NAMALWA (cell line): ENCODE results near the gene ZDHHC14.
A peak's percentile ranks its signal among the peaks of the same experiment; 100 is the strongest.
"Not testable (repeated sequence)": the region's sequence is repeated elsewhere in the genome, so short reads cannot be mapped to it uniquely, and the experiment has no call there.

Experiments used
- DNase-seq: peaks from one replicate; pipeline ENCODE4 v3.0.0-alpha.2; 2015; ENCODE audit warnings: low spot score

ZDHHC14 gene

DNA sequence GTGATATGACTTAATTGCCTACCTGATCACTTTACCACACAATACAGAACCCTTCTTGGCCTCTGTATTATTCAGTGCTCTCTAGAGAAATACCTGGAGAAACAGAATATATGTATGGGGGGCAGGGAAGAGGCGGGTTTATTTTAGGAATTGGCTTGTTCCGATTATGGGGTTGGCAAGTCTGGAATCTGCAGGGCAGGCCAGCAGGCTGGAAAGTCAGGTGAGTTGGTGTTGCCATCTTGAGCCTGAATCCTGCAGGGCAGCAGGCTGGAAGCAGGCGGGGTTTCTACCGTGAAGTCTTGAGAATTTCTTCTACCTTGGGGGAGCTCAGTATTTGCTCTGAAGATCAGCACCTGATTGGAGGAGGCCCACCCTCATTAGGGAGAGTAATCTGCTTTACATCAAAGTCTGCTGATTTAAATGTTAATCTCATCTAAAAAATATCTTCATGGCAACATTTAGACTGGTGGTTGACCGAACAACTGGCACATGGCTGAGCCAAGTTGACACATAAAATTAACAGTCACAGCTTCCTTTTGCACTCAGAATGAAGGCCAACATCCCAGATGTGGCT is 193.9 kb downstream of the ZDHHC14 start:
- no peak for DNase-seq

DNA sequence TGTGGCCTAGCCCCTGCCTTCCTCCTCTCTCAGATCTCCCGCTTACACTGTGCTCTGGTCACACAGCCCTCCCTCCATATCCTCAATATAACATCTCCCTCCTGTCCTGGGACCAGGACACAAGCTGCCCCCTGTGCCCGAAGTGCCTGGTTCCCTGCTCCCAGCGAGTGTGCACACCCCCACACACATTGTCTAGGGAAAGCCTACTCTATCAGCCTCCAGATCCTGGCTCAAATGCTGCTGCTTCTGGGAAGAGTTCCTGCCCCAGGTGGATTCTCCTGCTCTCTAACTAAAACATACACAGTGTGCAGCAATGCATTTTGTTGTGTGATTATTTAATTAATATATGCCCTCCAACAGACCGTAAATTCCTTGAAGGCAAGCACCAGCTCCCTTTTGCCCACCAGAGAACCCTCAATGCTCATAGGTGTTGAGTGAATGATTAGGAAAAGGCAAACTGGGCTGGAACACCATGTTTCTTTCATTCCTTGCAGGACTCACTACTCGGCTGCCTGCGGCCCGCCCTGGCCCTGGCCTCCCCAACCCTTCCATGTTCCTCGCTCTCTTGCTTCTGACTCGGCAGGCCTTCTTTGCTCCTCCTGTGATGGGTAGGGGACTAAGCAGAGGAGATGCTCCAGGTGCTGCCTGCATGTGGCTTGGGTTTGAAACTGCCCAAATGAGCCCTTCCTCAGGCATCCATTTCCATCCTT is 194.6 kb downstream of the ZDHHC14 start:
- DNase-seq, result no peak

DNA sequence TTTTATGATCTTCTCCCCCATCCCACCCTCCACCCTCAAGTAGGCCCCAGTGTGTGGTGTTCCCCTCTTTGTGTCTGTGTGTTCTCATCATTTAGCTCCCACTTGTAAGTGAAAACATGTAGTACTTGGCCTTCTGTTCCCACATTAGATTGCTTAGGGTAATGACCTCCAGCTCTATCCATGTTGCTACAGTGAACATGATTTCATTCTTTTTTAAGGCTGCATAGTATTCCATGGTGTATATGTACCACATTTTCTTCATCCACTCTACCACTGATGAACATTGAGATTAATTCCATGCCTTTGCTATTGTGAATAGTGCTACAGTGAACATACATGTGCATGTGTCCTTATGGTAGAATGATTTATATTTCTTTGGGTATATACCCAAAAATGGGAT is 196.0 kb downstream of the ZDHHC14 start:
- DNase-seq, result not testable (repeated sequence)

DNA sequence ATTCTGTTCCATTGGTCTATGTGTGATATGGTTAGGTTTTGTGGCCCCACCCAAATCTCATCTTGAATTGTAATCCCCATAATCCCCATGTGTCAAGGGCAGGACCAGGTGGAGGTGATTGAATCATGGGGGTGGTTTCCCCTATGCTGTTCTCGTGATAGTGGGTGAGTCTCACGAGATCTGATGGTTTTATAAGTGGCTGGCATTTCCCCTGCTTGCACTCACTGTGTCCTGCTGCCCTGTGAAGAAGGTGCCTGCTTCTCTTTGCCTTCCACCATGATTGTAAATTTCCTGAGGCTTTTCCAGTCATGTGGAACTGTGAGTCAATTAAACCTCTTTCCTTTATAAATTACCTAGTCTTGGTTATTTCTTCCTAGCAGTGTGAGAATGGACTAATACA is 197.5 kb downstream of the ZDHHC14 start:
- DNase-seq, result not testable (repeated sequence)

DNA sequence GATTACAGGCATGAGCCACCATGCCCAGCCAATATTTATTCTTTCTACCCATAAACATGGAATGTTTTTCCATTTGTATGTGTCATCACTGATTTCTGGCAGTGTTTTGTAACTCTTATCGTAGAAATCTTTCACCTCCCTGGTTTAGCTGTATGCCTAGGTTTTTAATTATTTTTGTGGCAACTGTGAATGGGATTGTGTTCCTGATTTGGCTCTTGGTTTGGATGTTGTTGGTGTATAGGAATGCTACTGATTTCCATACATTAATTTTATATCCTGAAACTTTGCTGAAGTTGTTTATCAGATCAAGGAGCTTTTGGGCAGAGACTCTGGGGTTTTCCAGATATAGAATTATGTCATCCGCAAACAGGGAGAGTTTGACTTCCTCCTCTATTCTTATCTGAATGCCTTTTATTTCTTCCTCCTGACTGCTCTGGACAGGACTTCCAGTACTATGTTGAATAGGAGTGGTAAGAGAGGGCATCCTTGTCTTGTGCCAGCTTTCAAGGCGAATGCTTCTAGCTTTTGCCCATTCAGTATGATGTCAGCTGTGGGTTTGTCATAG is 198.6 kb downstream of the ZDHHC14 start:
- no peak for DNase-seq

DNA sequence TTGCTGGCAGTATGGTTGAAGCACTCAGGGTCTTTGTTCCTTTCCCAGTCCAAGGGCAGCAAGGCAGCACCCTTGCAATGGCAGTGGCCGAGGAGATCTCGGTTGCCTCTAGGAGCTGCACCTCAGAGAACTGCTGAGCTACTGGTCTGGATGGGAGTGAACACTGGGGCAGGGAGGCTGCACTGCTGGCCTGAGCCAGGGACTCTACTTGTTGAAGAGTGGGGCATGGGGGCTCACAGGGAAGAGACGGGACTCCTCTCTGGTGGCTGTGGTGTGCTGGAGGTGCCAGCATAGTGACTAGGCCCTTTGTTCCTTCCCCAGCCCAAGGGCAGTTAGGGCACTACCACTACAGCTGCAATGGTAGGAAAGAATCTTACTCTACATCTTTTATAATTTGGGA is 203.0 kb downstream of the ZDHHC14 start:
- DNase-seq, result no peak

DNA sequence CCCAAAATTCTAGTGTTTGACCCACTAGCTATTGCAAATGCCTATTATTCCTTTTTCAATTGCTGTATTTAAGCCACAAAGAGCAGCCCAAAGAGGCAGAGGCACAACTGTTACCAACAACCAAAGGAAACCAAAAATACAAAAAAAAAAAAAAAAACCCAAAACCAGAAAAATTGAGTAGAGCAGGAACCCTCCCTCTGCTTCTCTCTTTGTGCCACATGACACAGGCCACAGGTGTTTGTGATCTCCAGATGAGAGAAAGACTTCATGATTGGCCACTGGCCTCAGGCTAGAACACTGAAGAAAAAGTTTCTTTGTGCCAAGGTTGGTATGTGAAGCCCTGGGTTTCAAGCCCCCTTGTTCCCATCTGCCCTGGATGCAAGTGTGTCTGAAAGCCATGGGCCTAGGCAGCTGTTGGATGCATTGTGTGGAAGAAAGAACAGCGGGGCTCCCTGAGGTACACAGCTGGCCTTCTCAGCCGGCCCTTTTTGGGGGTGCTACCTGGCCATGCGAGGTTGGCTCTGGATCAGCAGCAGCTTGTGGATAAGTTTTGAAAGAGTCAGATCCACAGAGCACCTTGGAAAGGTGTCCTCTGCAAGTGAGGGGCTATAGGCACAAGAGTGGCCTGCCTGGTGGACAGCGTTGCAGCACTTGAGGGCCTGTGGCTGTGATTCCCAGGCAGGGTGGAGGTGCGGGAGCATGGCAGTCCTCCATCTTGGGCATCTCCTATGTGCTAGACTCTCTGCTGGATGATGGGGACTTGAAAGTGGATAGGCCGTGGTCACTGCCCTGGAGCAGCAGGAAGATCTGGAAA is 204.5 kb downstream of the ZDHHC14 start:
- no peak for DNase-seq

DNA sequence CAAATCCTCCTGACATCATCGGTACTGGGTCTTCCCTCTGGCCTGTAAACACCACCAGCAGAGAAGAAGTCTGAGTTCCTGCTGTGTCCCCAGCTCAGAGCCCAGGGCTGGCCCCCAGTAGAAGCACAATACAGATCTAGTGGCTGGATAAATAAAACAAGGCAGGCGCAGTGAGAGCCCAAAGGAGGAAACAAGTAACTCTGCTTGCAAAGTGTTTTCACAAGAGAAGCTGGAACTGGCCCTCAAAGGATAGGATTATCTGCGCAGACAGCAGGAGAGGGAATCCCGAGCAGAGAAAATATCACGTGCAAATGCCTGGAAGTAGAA is 205.1 kb downstream of the ZDHHC14 start:
- no peak for DNase-seq

DNA sequence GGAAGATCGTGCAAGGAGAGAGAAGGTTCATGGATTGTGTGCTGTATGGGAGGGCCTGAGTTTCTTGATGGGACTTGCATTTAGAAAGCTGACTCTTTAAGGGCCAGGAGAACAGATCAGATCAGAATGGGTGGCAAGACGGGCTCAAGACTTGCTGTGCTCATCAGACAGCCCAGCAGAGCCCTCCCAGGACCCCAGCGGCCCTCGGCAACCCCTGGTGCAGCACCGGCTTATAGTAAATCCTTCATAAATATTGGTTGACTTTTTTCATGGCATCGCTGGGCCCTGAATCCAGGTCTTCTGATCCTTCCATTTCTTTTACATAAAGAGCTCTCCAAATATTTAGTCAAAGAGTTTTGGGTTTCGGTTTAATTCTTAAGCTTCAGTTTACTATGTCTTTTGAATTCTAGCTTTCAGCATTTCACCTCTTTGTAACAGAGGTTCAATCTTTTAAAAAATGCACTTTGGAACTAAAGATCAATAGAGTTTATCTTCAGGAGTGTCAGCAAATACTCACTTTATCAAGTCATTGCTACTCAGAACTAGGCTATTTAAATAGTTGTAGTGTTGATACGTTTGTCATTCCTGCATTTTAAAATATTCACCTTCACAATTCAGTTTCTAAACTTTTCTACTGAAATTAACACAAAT is 205.6 kb downstream of the ZDHHC14 start:
- DNase-seq, result no peak

DNA sequence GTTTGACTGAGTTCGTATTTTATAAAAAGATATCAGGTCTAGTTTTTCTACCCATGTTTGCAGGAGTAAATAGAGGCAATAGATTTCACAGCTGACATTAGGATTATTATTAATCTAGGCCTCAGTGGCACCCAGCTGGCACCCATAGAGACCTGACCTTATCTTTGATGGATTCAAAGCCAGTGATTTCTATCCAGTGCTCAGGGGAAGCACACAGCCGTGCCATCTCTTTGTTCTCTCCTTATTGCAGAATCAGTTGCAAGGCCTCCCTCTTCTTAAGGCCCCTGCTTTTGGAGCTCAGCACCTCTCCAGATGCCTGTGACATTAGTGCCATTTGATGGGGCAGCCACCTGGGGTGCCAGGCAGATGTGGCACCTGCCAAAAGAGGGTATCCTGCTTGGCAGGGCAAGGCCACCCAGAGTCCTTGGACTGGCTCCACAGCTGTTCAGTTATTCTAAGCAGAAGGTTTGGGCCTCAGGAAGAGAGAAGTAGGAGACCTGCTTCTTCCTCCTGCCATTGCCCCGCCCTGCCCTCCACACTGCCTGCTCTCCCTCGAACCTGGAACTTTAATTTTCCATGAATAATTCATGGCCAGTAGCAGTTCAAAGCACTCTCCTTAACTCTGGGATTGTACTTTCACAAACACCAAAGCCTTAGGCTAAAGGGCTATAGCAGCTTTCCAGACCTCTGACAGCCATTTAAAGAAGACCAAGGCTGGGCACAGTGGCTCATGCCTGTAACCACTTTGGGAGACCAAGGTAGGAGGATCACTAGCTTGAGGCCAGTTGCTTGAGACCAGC is 206.3 kb downstream of the ZDHHC14 start:
- DNase-seq, result no peak

DNA sequence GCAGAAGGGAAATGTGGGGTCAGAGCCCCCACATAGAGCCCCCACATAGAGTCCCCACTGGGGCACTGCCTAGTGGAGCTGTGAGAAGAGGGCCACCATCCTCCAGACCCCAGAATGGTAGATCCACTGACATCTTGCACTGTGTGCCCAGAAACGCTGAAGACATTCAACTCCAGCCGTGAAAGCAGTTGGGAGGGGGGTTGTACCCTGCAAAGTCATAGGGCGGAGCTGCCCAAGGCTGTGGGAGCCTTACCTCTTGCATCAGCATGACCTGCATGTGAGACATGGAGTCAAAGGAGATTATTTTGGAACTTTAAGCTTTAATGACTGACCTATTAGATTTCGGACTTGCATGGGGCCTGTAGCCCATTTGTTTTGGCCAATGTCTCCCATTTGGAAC is 209.7 kb downstream of the ZDHHC14 start:
- not testable (repeated sequence) for DNase-seq

DNA sequence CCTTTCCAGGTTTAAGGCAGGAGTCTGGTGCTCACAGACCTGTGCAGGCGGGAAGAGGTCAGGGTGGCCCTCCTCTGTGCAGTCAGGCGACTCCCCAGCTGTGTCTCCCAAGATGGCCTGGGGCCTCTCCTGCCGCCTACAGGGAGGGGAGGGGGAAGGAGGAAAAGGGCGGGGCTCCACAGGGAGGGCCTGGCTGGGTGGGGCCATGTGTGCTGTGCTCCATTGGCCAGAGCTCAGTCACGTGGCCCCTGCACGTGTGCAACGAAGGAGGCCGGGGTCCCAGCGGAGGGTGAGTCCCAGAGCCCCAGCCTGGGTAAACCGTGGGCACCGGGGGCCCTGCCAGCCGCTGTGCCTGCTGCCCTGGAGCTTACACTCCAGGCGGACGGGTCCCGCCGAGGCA is 211.6 kb downstream of the ZDHHC14 start:
- no peak for DNase-seq

DNA sequence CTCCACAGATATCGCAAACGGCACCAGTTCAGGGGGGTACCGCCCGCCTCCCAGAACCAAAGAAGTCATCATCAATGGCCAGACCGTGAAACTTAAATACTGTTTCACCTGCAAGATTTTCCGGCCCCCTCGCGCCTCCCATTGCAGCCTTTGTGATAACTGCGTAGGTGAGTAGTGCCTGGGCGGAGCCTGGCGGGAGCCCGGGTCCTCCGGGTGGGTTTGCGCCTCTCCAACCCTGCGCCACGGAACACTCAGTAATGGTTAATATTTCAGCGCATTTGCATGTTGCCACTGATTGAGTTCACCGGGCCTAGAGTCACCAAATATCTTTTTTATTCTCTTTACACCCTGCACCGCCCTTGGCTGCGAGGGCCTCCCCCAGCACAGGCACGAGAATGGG is 212.0 kb downstream of the ZDHHC14 start:
- DNase-seq, result no peak

DNA sequence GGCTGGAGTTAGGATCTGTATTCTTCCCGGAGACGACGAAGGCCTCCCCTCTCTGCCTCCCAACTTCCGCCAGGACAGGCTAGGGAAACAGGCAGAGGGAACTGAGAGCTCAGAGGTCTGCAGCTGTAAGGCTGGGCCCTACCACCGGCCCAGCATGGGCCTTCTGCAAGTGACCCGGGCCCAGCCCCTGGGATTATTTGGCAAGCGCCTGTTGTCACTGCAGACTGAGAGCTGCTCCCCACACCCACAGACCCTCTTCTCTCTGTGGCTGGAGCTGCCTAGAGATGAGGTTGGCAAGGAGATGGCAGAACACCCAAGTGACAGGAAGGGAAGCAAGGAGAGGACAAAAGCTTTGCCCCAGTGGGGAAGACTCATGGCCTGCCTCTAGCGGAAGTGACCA is 212.6 kb downstream of the ZDHHC14 start:
- DNase-seq, result no peak

DNA sequence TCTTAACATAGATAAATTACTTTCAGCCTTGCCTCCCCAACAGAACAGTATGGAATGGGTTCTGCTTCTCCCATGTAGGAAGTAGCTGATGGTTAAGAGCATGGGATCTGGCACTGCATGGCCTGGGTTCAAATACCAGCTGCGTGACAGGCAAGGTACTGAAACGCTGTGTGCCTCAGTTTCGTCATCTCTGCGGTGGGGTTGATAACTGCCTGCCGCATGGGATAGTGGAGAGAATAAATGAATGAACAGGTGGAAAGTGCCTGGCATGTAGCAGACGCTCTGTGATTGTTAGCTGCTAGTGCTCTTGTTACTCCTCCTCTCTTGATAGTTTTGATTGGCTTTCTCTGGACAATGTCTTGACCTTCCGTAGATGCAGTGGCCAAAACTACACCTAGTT is 213.3 kb downstream of the ZDHHC14 start:
- no peak for DNase-seq

DNA sequence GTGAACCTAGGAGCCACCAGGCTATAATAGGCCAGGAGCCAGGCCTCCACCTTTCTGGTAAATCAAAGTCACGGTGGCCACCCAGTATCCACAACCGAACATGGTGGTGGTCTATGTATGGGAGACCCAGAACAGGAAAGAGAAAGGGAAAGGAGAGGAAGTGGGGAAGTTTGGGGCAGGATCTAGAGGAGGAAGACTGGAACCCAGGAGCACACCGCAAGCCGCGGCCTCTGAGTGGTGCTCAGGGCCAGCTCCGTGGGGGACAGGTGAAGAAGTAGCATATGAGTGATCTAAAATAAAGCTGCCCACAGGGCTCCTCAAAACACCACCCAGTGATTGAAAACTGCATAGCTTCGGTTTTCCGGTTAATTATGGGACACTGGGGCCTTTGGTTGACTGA is 214.8 kb downstream of the ZDHHC14 start:
- DNase-seq, result no peak

DNA sequence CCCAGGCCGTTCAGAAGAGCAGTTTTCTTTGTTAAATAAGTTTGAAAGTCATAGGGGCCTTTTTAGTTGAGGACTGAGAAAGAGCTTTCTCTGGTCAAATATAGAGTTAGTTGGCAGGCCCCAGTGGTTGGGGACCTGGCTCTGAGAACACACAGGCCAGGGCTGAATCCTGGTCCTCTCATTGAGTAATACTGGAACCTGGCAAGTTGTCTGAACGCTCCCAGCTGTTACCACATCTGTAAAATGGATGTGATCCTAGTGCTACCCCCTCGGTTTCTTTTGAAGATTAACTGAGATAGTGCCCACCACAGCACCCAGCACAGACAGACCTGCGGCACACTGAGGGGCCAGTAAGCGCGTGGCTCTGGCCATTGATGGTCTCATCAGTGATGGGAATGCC is 215.5 kb downstream of the ZDHHC14 start:
- no peak for DNase-seq

DNA sequence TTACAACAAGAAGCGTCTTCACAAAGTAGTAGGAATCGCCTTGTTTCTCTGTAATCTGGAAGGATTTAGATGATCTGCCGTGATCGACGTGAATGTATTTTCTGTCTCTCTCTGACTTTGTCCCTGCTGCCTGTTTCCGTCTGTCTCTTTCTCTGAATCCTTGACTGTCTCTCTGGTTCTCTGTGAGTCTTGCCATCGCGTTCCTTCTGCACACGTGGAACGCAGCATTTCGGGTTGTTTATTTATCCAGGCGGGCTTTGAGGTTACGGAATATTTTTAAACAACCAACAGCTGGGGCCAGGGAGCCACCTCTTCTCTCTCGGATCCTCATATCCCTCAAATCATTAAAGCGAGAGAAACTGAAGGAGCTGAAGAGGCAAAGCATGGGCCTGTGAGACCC is 215.9 kb downstream of the ZDHHC14 start:
- no peak for DNase-seq

DNA sequence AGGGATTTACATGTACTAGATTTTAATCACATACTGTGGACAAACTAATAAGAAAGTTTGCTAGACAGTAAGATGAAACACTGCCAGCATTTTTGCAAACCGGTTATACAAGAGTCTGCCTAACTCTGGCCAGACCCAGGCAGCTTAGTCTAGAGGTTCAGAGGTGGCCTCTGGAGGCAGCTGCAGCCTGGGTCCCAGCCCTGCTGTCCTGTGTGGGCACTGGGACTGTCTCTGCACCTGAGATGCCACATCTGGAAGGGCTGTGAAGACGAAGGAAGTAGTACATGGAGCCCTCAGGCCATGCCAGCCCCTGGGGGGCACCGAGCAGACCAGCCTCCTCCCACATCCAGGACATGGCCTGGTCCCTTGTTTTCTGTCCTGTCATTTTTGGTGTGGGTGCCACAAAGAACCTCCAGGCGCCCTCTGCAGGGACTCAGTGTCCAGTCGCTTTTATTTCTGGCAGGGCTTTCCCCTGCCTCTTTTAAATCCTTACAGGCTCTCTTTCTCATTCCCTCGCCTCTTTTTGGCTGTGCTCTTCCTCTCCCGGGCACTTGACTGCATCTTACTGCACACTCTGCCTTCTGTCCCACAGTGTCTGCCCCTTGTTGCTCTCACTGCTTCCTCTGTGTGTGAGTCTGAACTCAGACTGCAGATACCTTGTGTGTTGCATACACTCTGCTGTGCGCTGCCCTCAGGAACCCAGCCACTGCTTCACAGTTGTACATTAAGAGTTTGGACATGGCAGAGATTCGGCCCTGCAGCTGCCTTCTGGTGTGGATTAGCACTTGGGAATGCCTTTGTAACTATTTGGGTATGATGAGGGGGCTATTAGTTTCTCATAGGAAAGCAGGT is 216.7 kb downstream of the ZDHHC14 start:
- peak; percentile 49 for DNase-seq

DNA sequence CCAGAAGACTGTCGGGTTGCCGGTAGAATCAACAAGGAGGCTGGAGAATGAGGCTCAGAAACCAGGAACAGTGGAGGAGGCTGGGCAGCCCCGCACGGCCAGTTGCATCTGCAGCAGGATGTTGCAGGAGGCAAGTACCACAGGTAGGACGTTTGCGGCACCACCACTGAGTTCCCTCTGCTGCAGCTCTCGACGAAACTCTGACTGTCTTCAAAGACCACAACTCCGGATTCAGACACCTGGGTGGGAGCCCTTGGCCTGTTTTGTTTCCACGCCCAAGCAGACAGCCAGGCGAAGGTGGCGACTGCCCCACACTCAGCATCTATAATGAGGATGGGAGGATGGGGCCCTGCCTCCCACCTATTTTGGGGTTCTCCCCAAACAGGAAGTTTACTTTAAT is 218.2 kb downstream of the ZDHHC14 start:
- no peak for DNase-seq

DNA sequence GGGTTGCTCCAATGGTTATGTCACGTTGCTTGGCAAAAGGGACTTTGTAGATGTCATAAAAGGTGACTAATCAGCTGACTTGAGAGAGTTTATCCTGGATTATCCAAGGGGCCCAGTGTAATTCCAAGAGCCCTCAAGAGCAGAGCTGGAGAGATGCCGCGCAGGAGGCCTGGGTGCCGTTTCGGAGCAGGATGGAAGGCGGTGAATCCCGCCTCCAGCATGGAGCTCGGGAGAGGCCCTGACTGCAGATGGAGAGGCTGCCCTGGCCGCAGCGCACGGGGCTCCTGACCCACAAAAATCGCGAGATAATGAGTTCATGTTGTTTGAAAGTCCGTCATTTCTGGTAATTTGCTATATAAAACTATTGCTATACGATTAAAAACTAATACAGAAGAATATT is 219.8 kb downstream of the ZDHHC14 start:
- no peak for DNase-seq
